ENCODE data around the gene SLC29A2. TPM values are rescaled to one million over a fixed set of nuclear protein-coding genes. Genes with fewer than 3 reads are reported as not detected.

SLC29A2 gene
- total and polyA plus RNA-seq, 2 donors (not counting 1 experiment from before 2014, with no cell fraction given) = 0.17 to 1.7 TPM

- Histone ChIP-seq H3K4me3 (replicated peaks in 1 of 4; ENCODE audit: control extremely low read depth in 1 of 4, insufficient read depth in 1 of 4, low read depth in 3 of 4, low read length in 4 of 4) (no peak overlapping the region), H3K79me2 (ENCODE audit: control insufficient read depth, insufficient read depth, low read length) (no peaks in the 10 kb centered on the region), H4K20me1 (ENCODE audit: control insufficient read depth, extremely low read depth, insufficient read depth, low read length) (no peaks in the 10 kb centered on the region), H3K9me3 (ENCODE audit: control insufficient read depth, insufficient read depth, low read depth, low read length) (no peaks in the 10 kb centered on the region), H2AFZ (ENCODE audit: low read length) (no peak overlapping the region), H3K4me1 (ENCODE audit: control insufficient read depth, extremely low read depth, insufficient read depth, low read length) (no peaks in the 10 kb centered on the region), H3K36me3 (ENCODE audit: control insufficient read depth, insufficient read depth, low read length) (no peaks in the 10 kb centered on the region), H3K9ac (ENCODE audit: insufficient read depth, low read length) (no peak overlapping the region), H3K4me2 (ENCODE audit: extremely low read depth, insufficient read depth, low read length) (no peak overlapping the region), H3K27me3 (ENCODE audit: control insufficient read depth, insufficient read depth, low read length) (peaks cover 15% of the 10 kb centered on the region), H3K27ac (ENCODE audit: insufficient read depth, low read length) (no peak overlapping the region)
- no peak for DNase-seq (ENCODE audit: low read depth in 2 of 2)
- TF ChIP-seq EZH2 (IDR thresholded peaks at IDR 0.05; ENCODE audit: low read length, missing control alignments) (no peak), CTCF (conservative IDR thresholded peaks at IDR 0.05 in 1 of 2, IDR thresholded peaks at IDR 0.05 in 1 of 2; ENCODE audit: low read depth in 1 of 2, low read length in 2 of 2) (no peak)
Observed at GRCh38 chr11:66407651-66408050, 36.1 kb upstream of the SLC29A2 start.

GRCh38 chr11:66393954-66394353, 22.4 kb upstream of the SLC29A2 start:
- H2AFZ ChIP-seq (ENCODE audit: low read length) = no peak overlapping the region
- H3K27me3 ChIP-seq (ENCODE audit: control insufficient read depth, insufficient read depth, low read length) = no peaks in the 10 kb centered on the region
- no peaks in the 10 kb centered on the region for H3K79me2 ChIP-seq (ENCODE audit: control insufficient read depth, insufficient read depth, low read length)
- no peak overlapping the region for H3K27ac ChIP-seq (ENCODE audit: insufficient read depth, low read length)
- DNase-seq (ENCODE audit: low read depth in 2 of 2) = no peak
- H3K9ac ChIP-seq (ENCODE audit: insufficient read depth, low read length) = no peak overlapping the region
- H3K4me1 ChIP-seq (ENCODE audit: control insufficient read depth, extremely low read depth, insufficient read depth, low read length) = no peaks in the 10 kb centered on the region
- no peaks in the 10 kb centered on the region for H3K36me3 ChIP-seq (ENCODE audit: control insufficient read depth, insufficient read depth, low read length)
- H3K4me3 ChIP-seq (replicated peaks in 1 of 4; ENCODE audit: control extremely low read depth in 1 of 4, insufficient read depth in 1 of 4, low read depth in 3 of 4, low read length in 4 of 4) = no peak overlapping the region
- H3K9me3 ChIP-seq (ENCODE audit: control insufficient read depth, insufficient read depth, low read depth, low read length) = no peaks in the 10 kb centered on the region
- no peaks in the 10 kb centered on the region for H4K20me1 ChIP-seq (ENCODE audit: control insufficient read depth, extremely low read depth, insufficient read depth, low read length)
- no peak for TF ChIP-seq EZH2 (IDR thresholded peaks at IDR 0.05; ENCODE audit: low read length, missing control alignments)
- no peak for TF ChIP-seq CTCF (conservative IDR thresholded peaks at IDR 0.05 in 1 of 2, IDR thresholded peaks at IDR 0.05 in 1 of 2; ENCODE audit: low read depth in 1 of 2, low read length in 2 of 2)
- no peak overlapping the region for H3K4me2 ChIP-seq (ENCODE audit: extremely low read depth, insufficient read depth, low read length)

GRCh38 chr11:66391322-66391721, 19.8 kb upstream of the SLC29A2 start:
- Histone ChIP-seq H2AFZ (ENCODE audit: low read length) (no peak overlapping the region), H3K9ac (ENCODE audit: insufficient read depth, low read length) (no peak overlapping the region), H3K4me2 (ENCODE audit: extremely low read depth, insufficient read depth, low read length) (no peak overlapping the region), H3K4me1 (ENCODE audit: control insufficient read depth, extremely low read depth, insufficient read depth, low read length) (no peaks in the 10 kb centered on the region), H3K36me3 (ENCODE audit: control insufficient read depth, insufficient read depth, low read length) (no peaks in the 10 kb centered on the region), H3K4me3 (replicated peaks in 1 of 4; ENCODE audit: control extremely low read depth in 1 of 4, insufficient read depth in 1 of 4, low read depth in 3 of 4, low read length in 4 of 4) (no peak overlapping the region), H3K79me2 (ENCODE audit: control insufficient read depth, insufficient read depth, low read length) (no peaks in the 10 kb centered on the region), H4K20me1 (ENCODE audit: control insufficient read depth, extremely low read depth, insufficient read depth, low read length) (no peaks in the 10 kb centered on the region), H3K27ac (ENCODE audit: insufficient read depth, low read length) (no peak overlapping the region), H3K27me3 (ENCODE audit: control insufficient read depth, insufficient read depth, low read length) (no peaks in the 10 kb centered on the region), H3K9me3 (ENCODE audit: control insufficient read depth, insufficient read depth, low read depth, low read length) (no peaks in the 10 kb centered on the region)
- DNase-seq (ENCODE audit: low read depth in 2 of 2) = no peak
- TF ChIP-seq CTCF (conservative IDR thresholded peaks at IDR 0.05 in 1 of 2, IDR thresholded peaks at IDR 0.05 in 1 of 2; ENCODE audit: low read depth in 1 of 2, low read length in 2 of 2) (no peak), EZH2 (IDR thresholded peaks at IDR 0.05; ENCODE audit: low read length, missing control alignments) (no peak)

Data from fibroblast of lung (primary cell).